Mesenchymal stem cell (in vitro differentiated cells and primary cell): Measurements from ENCODE around the gene ACACA.
A peak's percentile ranks its signal among the peaks of the same experiment; 100 is the strongest.

Experiments used
- DNase-seq: peaks from one replicate; pipeline ENCODE4 v3.0.0-alpha.2; 2013
- H2AFZ ChIP-seq: one replicate; pipeline ENCODE4 v1.6.1; 2013; ENCODE audit warnings: low read depth, mild to moderate bottlenecking, control low read depth, inconsistent platforms, low read length, moderate library complexity
- H2AK5ac ChIP-seq: 2 replicates; pipeline ENCODE4 v1.6.1; 2013; ENCODE audit warnings: low read length, moderate library complexity, mild to moderate bottlenecking, inconsistent platforms; ENCODE audit not compliant: severe bottlenecking
- H2BK120ac ChIP-seq: one replicate; pipeline ENCODE4 v1.6.1; 2013; ENCODE audit warnings: low read depth, mild to moderate bottlenecking, inconsistent platforms, low read length, moderate library complexity
- H2BK12ac ChIP-seq, 2 experiments: one replicate each; pipeline ENCODE4 v1.6.1; 2013; ENCODE audit warnings: inconsistent platforms in 2 of 2, low read length in 2 of 2, mild to moderate bottlenecking in 2 of 2, moderate library complexity in 2 of 2, control low read depth in 1 of 2
- H2BK15ac ChIP-seq: one replicate; pipeline ENCODE4 v1.6.1; 2013; ENCODE audit warnings: mild to moderate bottlenecking, low read depth, inconsistent platforms; ENCODE audit not compliant: poor library complexity, severe bottlenecking
- H2BK5ac ChIP-seq: 2 replicates; pipeline ENCODE4 v1.6.1; 2013; ENCODE audit warnings: low read depth, mild to moderate bottlenecking, low read length, control low read depth, inconsistent platforms; ENCODE audit not compliant: poor library complexity, severe bottlenecking
- H3K14ac ChIP-seq, 2 experiments: one replicate each; pipeline ENCODE4 v1.6.1; 2013; ENCODE audit warnings: inconsistent platforms in 2 of 2, low read length in 2 of 2, control low read depth in 1 of 2, mild to moderate bottlenecking in 1 of 2, moderate library complexity in 1 of 2
- H3K18ac ChIP-seq, 2 experiments: one replicate each; pipeline ENCODE4 v1.6.1; 2013; ENCODE audit warnings: inconsistent platforms in 2 of 2, low read length in 2 of 2, control low read depth in 1 of 2, low read depth in 1 of 2, mild to moderate bottlenecking in 1 of 2
- H3K23ac ChIP-seq, 2 experiments: one replicate each; pipeline ENCODE4 v1.6.1; 2013; ENCODE audit warnings: inconsistent platforms in 2 of 2, low read length in 2 of 2, mild to moderate bottlenecking in 2 of 2, moderate library complexity in 2 of 2, control low read depth in 1 of 2
- H3K27ac ChIP-seq: 2 replicates; pipeline ENCODE4 v1.5.1; 2013; ENCODE audit warnings: mild to moderate bottlenecking, moderate library complexity, low read length, control low read depth, inconsistent platforms; ENCODE audit not compliant: poor library complexity, severe bottlenecking
- H3K27me3 ChIP-seq, 2 experiments: 2 replicates each; pipeline versions ENCODE4 v1.6.1 to v1.7.0; 2013; ENCODE audit warnings: low read length in 2 of 2, mild to moderate bottlenecking in 2 of 2, moderate library complexity in 2 of 2, control low read depth in 1 of 2, inconsistent platforms in 1 of 2; ENCODE audit not compliant: control insufficient read depth in 1 of 2, insufficient read depth in 1 of 2
- H3K36me3 ChIP-seq, 2 experiments: 2 replicates each; pipeline versions ENCODE4 v1.6.1 to v1.7.0; 2013; ENCODE audit warnings: low read length in 2 of 2, control low read depth in 1 of 2, inconsistent platforms in 1 of 2, low read depth in 1 of 2, mild to moderate bottlenecking in 1 of 2; ENCODE audit not compliant: insufficient read depth in 2 of 2, control insufficient read depth in 1 of 2
- H3K4ac ChIP-seq, 2 experiments: one replicate each; pipeline ENCODE4 v1.6.1; 2013; ENCODE audit warnings: inconsistent platforms in 2 of 2, low read length in 2 of 2, mild to moderate bottlenecking in 2 of 2, moderate library complexity in 2 of 2, control low read depth in 1 of 2, low read depth in 1 of 2
- H3K4me1 ChIP-seq: 2 replicates; pipeline ENCODE4 v1.6.1; 2013; ENCODE audit warnings: low read depth, low read length, control low read depth; ENCODE audit not compliant: control insufficient read depth, insufficient read depth
- H3K4me2 ChIP-seq: 2 replicates; pipeline ENCODE4 v1.6.1; 2013; ENCODE audit warnings: low read length, mild to moderate bottlenecking, inconsistent platforms; ENCODE audit not compliant: poor library complexity, severe bottlenecking
- H3K4me3 ChIP-seq, 2 experiments: 2 replicates each; pipeline versions ENCODE4 v1.5.1 to v1.7.0; 2013; ENCODE audit warnings: low read length in 2 of 2, mild to moderate bottlenecking in 2 of 2, control low read depth in 1 of 2, low read depth in 1 of 2; ENCODE audit not compliant: insufficient read depth in 1 of 2
- H3K79me1 ChIP-seq: replicated peaks from 2 replicates; pipeline ENCODE4 v1.6.1; 2013; ENCODE audit warnings: mild to moderate bottlenecking, control low read depth, low read length, inconsistent platforms; ENCODE audit not compliant: poor library complexity, severe bottlenecking
- H3K9ac ChIP-seq: 2 replicates; pipeline ENCODE4 v1.7.0; 2013; ENCODE audit warnings: mild to moderate bottlenecking, low read length, moderate library complexity
- H3K9me3 ChIP-seq: 2 replicates; pipeline ENCODE4 v1.7.0; 2013; ENCODE audit warnings: mild to moderate bottlenecking, low read length; ENCODE audit not compliant: control insufficient read depth
- H4K8ac ChIP-seq: one replicate; pipeline ENCODE4 v1.6.1; 2013; ENCODE audit warnings: inconsistent platforms, mild to moderate bottlenecking, low read length, moderate library complexity
- H4K91ac ChIP-seq: one replicate; pipeline ENCODE4 v1.6.1; 2013; ENCODE audit warnings: mild to moderate bottlenecking, low read length, inconsistent platforms
- WGBS: methylation state at CpG from one replicate; pipeline ENCODE4 v1.1.7; 2013; ENCODE audit warnings: mixed read lengths; 5-methylcytosine and 5-hydroxymethylcytosine counted together

Gene ACACA

GRCh38 chr17:37123941-37124820 lies 282.5 kb downstream of the ACACA start:
- Histone ChIP-seq H3K79me1 (peaks cover 4% of the 10 kb centered on the region), H3K9ac (no peak overlapping the region), H2BK15ac (no peak overlapping the region), H2BK12ac (no peak overlapping the region), H3K18ac (no peak overlapping the region), H4K8ac (no peak overlapping the region), H3K4me2 (no peak overlapping the region), H2AFZ (no peak overlapping the region), H3K27ac (no peak overlapping the region), H2BK120ac (no peak overlapping the region), H2AK5ac (no peak overlapping the region), H3K14ac (no peak overlapping the region), H3K4ac (no peak overlapping the region), H3K4me1 (no peaks in the 10 kb centered on the region), H3K4me3 (no peak overlapping the region), H2BK5ac (no peak overlapping the region), H3K27me3 (no peaks in the 10 kb centered on the region), H3K36me3 (peaks cover 19 to 86% of the 10 kb centered on the region in 2 experiments), H4K91ac (no peak overlapping the region), H3K23ac (no peak overlapping the region), H3K9me3 (no peaks in the 10 kb centered on the region)
- WGBS: 67% methylated on average over 5 of the region's 7 CpGs
- DNase-seq: peak; percentile 33

- Histone ChIP-seq H2BK12ac (no peak overlapping the region), H3K4me1 (no peaks in the 10 kb centered on the region), H3K79me1 (peaks cover 4% of the 10 kb centered on the region), H4K8ac (no peak overlapping the region), H2BK120ac (no peak overlapping the region), H3K27ac (no peak overlapping the region), H2AK5ac (no peak overlapping the region), H3K9ac (no peak overlapping the region), H3K14ac (no peak overlapping the region), H3K36me3 (peaks cover 18 to 86% of the 10 kb centered on the region in 2 experiments), H3K4me2 (no peak overlapping the region), H4K91ac (no peak overlapping the region), H3K27me3 (no peaks in the 10 kb centered on the region), H2BK15ac (no peak overlapping the region), H3K18ac (no peak overlapping the region), H2AFZ (no peak overlapping the region), H2BK5ac (no peak overlapping the region), H3K4ac (no peak overlapping the region), H3K23ac (no peak overlapping the region), H3K9me3 (no peaks in the 10 kb centered on the region), H3K4me3 (no peak overlapping the region)
- DNase-seq: no peak
- WGBS: 78% methylated on average over 1 of the region's 1 CpG
Observed at GRCh38 chr17:37123386-37123785, 283.2 kb downstream of the ACACA start.

- Histone ChIP-seq H3K4me3 (no peak overlapping the region), H3K4me1 (no peaks in the 10 kb centered on the region), H3K14ac (no peak overlapping the region), H3K18ac (no peak overlapping the region), H2BK120ac (no peak overlapping the region), H3K36me3 (peaks cover 21 to 87% of the 10 kb centered on the region in 2 experiments), H2AK5ac (no peak overlapping the region), H3K23ac (no peak overlapping the region), H4K91ac (no peak overlapping the region), H2AFZ (no peak overlapping the region), H3K4me2 (no peak overlapping the region), H3K4ac (no peak overlapping the region), H2BK12ac (no peak overlapping the region), H2BK5ac (no peak overlapping the region), H4K8ac (no peak overlapping the region), H3K27ac (no peak overlapping the region), H3K9ac (no peak overlapping the region), H3K79me1 (peaks cover 4% of the 10 kb centered on the region), H2BK15ac (no peak overlapping the region), H3K27me3 (no peaks in the 10 kb centered on the region), H3K9me3 (no peaks in the 10 kb centered on the region)
- DNase-seq: no peak
- 100% methylated on average over 1 of the region's 2 CpGs for WGBS
Observed at GRCh38 chr17:37121616-37122015, 285.0 kb downstream of the ACACA start.

GRCh38 chr17:37118366-37119137 lies 288.1 kb downstream of the ACACA start:
- no peak overlapping the region for H3K27ac ChIP-seq
- 97% methylated on average over 3 of the region's 3 CpGs for WGBS
- H2BK12ac ChIP-seq: no peak overlapping the region

More at GRCh38 chr17:37118366-37119137, 288.1 kb downstream of the ACACA start:
- Histone ChIP-seq H3K27me3 (no peaks in the 10 kb centered on the region), H2AK5ac (no peak overlapping the region), H4K8ac (no peak overlapping the region), H2BK15ac (no peak overlapping the region), H2AFZ (no peak overlapping the region), H3K9ac (no peak overlapping the region), H3K9me3 (no peaks in the 10 kb centered on the region), H3K4me3 (no peak overlapping the region), H3K4me1 (no peaks in the 10 kb centered on the region), H3K14ac (no peak overlapping the region), H3K23ac (no peak overlapping the region), H3K36me3 (peaks cover 20 to 86% of the 10 kb centered on the region in 2 experiments), H2BK120ac (no peak overlapping the region), H3K4ac (no peak overlapping the region), H3K4me2 (no peak overlapping the region), H3K18ac (no peak overlapping the region), H2BK5ac (no peak overlapping the region), H4K91ac (no peak overlapping the region), H3K79me1 (peaks cover 5% of the 10 kb centered on the region)
- DNase-seq: no peak
